ENCODE measurements around the gene FAM170B. TPM values are rescaled to one million over a fixed set of nuclear protein-coding genes. Genes with fewer than 3 reads are reported as not detected.

The FAM170B gene
- total RNA-seq, 2 experiments from 2014 or later: not detected

DNA sequence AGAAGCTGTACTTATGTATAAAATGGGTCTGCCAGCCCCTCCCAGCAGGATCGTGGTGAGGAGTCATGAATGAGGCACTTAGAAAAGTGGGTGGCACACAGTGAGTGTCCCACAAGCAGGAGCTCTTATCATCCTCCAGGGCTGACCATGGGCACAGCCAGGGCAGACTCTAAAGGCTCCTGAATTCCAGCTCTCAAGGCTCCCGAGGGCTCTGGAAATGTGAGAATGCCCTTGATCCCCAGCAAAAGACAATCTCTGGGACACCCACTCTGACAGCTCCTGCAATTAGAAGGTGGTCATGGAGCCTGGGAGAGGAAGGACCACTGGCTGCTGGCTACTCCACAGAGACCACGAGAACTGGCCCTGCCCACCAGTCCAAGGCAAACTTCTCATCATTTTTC is 20.1 kb downstream of the FAM170B start:
- CTCF ChIA-PET: no interaction called here
- POLR2A ChIA-PET: interaction anchor here (0.8 kb wide), 1 partner anchor 14 kb away, joined by 3 read pairs; no protein-coding TSS in a partner anchor
- intact Hi-C loops (cut with micrococcal nuclease): no loop called here
- H3K4me3 Mint-ChIP-seq: no peak overlapping the region
- H3K9me3 Mint-ChIP-seq: no peaks in the 10 kb centered on the region
- H3K36me3 Mint-ChIP-seq (ENCODE audit: low read depth): no peaks in the 10 kb centered on the region
- DNase-seq (no peak), ATAC-seq (no peak)
- peaks cover 4% of the 10 kb centered on the region for H3K4me1 Mint-ChIP-seq (ENCODE audit: low read depth)
- H3K27ac Mint-ChIP-seq: no peak overlapping the region
- peaks cover 39% of the 10 kb centered on the region for H3K27me3 Mint-ChIP-seq
- TF ChIP-seq, protein P1, sequence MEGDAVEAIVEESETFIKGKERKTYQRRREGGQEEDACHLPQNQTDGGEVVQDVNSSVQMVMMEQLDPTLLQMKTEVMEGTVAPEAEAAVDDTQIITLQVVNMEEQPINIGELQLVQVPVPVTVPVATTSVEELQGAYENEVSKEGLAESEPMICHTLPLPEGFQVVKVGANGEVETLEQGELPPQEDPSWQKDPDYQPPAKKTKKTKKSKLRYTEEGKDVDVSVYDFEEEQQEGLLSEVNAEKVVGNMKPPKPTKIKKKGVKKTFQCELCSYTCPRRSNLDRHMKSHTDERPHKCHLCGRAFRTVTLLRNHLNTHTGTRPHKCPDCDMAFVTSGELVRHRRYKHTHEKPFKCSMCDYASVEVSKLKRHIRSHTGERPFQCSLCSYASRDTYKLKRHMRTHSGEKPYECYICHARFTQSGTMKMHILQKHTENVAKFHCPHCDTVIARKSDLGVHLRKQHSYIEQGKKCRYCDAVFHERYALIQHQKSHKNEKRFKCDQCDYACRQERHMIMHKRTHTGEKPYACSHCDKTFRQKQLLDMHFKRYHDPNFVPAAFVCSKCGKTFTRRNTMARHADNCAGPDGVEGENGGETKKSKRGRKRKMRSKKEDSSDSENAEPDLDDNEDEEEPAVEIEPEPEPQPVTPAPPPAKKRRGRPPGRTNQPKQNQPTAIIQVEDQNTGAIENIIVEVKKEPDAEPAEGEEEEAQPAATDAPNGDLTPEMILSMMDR (IDR thresholded peaks at IDR 0.05): no peak

GRCh38 chr10:49112851-49113250 is 21.0 kb downstream of the FAM170B start:
- CTCF ChIA-PET: interaction anchor here (1.1 kb wide), 1 partner anchor 19 kb away, joined by 3 read pairs; no protein-coding TSS in a partner anchor
- H3K36me3 Mint-ChIP-seq (ENCODE audit: low read depth): no peaks in the 10 kb centered on the region

DNA sequence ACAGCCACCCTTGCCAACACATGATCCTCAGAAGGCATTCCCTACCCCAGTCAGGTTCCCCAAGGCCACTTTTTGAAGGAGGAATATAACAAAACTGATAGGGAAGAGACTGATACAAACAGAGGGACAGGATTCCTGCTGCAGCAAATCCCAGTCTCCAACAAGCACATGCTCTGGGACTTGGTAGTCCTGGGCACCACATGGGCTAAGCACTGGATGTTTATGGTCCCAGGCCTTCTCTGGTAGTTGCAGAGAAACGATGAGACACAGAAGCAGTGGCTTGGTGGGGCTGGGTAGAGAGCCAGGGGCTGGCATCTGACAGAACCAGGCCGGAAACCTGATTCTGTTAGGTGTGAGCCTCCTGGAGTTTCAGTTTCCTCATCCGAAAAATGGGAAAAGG is 21.7 kb downstream of the FAM170B start:
- no peak for DNase-seq
- H3K9me3 Mint-ChIP-seq: no peaks in the 10 kb centered on the region
- H3K4me3 Mint-ChIP-seq: no peak overlapping the region
- ChIA-PET POLR2A (interaction anchor here (0.6 kb wide), 1 partner anchor 317 kb away, joined by 3 read pairs; no protein-coding TSS in a partner anchor), CTCF (no interaction called here)
- intact Hi-C loops (cut with micrococcal nuclease): no loop called here
- H3K27ac Mint-ChIP-seq: no peak overlapping the region
- TF ChIP-seq, protein P1 (IDR thresholded peaks at IDR 0.05): no peak
- no peak for ATAC-seq
- peaks cover 37% of the 10 kb centered on the region for H3K27me3 Mint-ChIP-seq
- no peaks in the 10 kb centered on the region for H3K36me3 Mint-ChIP-seq (ENCODE audit: low read depth)
- H3K4me1 Mint-ChIP-seq (ENCODE audit: low read depth): peaks cover 4% of the 10 kb centered on the region

More at GRCh38 chr10:49112851-49113250, 21.0 kb downstream of the FAM170B start:
- POLR2A ChIA-PET: interaction anchor here (0.6 kb wide), 1 partner anchor 318 kb away, joined by 3 read pairs; no protein-coding TSS in a partner anchor
- H3K4me3 Mint-ChIP-seq: no peak overlapping the region
- H3K9me3 Mint-ChIP-seq: no peaks in the 10 kb centered on the region
- peaks cover 37% of the 10 kb centered on the region for H3K27me3 Mint-ChIP-seq
- ATAC-seq (no peak), DNase-seq (no peak)
- H3K27ac Mint-ChIP-seq: no peak overlapping the region
- TF ChIP-seq, protein P1 (IDR thresholded peaks at IDR 0.05): no peak
- H3K4me1 Mint-ChIP-seq (ENCODE audit: low read depth): peaks cover 4% of the 10 kb centered on the region
- intact Hi-C loops (cut with micrococcal nuclease): no loop called here

DNA sequence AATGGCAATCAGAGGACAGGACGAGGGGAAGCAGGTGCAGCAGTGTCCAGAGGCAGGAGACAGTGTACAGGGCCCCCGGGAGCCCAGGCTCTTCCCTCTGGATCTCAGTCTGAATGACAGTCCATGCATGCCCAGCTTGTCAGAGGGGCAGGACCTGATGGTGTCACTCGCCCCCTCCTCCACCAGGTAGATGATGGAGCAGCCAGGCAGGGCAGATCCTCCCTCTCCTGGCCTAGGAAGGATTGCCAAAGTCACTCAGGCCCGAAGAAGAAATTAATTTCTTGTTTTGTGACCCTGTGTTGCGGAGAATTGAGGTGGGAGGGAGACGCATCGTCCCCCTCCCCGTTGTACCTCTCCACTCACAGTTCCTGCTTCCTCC is 22.5 kb downstream of the FAM170B start:
- ATAC-seq: no peak
- Mint-ChIP-seq H3K27me3 (peaks cover 33% of the 10 kb centered on the region), H3K4me1 (ENCODE audit: low read depth) (peaks cover 4% of the 10 kb centered on the region), H3K36me3 (ENCODE audit: low read depth) (no peaks in the 10 kb centered on the region), H3K9me3 (no peaks in the 10 kb centered on the region), H3K4me3 (no peak overlapping the region), H3K27ac (no peak overlapping the region)
- ChIA-PET POLR2A (no interaction called here), CTCF (no interaction called here)
- TF ChIP-seq, protein P1 (IDR thresholded peaks at IDR 0.05): no peak
- intact Hi-C loops (cut with micrococcal nuclease): no loop called here
- no peak for DNase-seq

GRCh38 chr10:49110684-49111319 is 23.0 kb downstream of the FAM170B start:
- CTCF ChIA-PET: no interaction called here

More at GRCh38 chr10:49110684-49111319, 23.0 kb downstream of the FAM170B start:
- intact Hi-C loops (cut with micrococcal nuclease): no loop called here
- Mint-ChIP-seq H3K9me3 (no peaks in the 10 kb centered on the region), H3K4me1 (ENCODE audit: low read depth) (peaks cover 4% of the 10 kb centered on the region), H3K27me3 (peaks cover 28% of the 10 kb centered on the region), H3K36me3 (ENCODE audit: low read depth) (no peaks in the 10 kb centered on the region), H3K4me3 (no peak overlapping the region), H3K27ac (no peak overlapping the region)
- no peak for DNase-seq
- TF ChIP-seq, protein P1 (IDR thresholded peaks at IDR 0.05): no peak
- POLR2A ChIA-PET: no interaction called here
- ATAC-seq: no peak
